GM18520 (cell line): Measurements from ENCODE around the gene TMEM179.
"Not testable (repeated sequence)": the region's sequence is repeated elsewhere in the genome, so short reads cannot be mapped to it uniquely, and the experiment has no call there.

ENCODE experiments used
- ATAC-seq: cut with Tn5 transposase; IDR thresholded peaks from one replicate; pipeline ENCODE4 v1.9.1; 2021; ENCODE audit not compliant: unreplicated experiment

TMEM179 gene

GRCh38 chr14:104588066-104588857 is 16.3 kb downstream of the TMEM179 start:
- ATAC-seq = no peak

- no peak for ATAC-seq
Measured at GRCh38 chr14:104587641-104588040, 16.9 kb downstream of the TMEM179 start.

DNA sequence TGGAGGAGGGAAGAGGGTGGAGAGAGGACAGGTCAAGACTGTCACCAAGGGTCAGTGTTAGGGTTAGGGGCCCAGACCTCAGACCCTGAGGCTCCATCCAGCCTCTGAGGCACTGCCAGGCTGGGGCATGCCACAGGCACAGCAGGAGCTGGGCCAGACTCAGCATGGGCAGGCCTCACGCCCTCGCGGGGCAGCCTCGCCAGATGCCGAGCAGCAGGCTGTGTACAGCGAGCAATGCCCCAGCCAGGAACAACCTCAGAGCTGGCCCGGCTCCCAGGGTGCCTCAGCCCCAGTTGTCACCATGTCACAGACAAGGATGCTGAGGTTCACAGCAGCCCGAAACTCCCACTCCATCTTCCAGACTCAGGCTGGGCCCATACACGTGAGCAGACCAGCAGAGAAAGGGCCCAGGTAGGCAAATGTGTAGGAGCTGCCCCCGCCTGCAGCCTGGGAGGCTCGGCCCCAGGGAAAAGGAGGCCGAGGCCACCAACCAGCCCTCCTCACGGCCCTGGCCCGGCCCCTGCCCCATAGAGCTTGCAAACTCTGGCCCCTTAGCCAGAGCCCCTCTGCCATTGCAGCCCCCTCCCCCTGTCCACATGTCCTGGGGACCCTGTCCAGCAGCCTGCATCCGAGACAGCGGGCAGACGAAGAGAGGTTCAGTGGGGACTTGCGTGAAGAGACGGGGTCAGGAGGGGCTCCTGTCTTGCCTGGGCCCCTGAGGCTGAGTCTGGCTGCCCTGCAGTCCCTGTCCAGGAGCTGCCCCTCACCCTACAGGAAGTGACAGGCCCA is 17.5 kb downstream of the TMEM179 start:
- ATAC-seq = no peak

DNA sequence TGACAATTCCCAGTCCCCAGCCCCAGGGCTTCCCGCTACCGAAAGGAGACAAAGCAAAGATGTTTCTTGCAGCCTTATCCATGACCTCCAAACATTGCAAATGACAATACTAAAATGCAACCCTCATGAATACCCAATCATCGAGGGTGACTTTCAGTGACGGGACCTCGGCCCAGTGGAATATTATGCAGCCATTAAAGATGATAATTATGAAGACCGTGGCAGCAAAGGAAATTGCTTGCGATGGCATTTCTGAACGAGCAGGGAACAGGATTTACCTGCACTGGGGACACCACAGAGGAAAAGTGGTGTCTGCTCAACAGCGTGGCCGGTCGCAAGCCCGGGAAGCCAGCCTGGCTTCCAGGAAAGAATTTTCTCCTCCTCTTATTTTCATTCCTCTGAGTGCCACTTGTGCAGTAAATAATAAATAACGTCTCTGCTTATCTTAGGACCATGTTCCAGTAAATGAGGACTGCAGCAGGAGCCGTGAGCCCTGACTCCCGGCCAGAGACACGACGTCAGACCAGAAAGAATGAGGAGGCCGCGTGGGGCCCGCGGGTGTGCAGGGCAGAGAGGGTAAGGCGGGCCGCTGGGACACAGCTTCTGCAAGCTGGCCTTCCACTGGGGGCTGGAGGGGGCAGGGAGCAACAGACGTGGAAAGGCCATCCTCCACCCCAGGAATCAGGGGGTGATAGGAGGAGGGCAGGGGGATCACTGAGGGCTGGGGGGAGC is 18.4 kb downstream of the TMEM179 start:
- ATAC-seq = no peak

DNA sequence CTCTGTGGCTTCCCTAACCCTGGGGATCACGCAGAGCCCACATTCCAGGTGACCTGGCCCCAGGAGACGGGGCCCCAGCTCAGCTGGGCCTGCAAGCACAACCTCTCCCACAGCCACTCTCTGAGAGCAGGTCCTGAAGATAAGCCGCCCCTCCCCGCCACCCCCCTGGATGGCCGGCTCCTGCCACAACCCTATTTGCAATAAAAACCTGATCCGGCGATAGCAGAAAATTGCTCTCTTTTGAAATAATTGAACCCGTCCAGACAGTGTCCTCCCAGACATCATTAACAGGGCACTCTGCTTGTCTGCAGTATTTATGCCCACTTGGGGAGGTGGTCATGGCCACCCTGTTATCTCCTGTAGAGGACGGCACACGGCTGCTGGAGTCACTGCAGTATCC is 20.0 kb downstream of the TMEM179 start:
- no peak for ATAC-seq

DNA sequence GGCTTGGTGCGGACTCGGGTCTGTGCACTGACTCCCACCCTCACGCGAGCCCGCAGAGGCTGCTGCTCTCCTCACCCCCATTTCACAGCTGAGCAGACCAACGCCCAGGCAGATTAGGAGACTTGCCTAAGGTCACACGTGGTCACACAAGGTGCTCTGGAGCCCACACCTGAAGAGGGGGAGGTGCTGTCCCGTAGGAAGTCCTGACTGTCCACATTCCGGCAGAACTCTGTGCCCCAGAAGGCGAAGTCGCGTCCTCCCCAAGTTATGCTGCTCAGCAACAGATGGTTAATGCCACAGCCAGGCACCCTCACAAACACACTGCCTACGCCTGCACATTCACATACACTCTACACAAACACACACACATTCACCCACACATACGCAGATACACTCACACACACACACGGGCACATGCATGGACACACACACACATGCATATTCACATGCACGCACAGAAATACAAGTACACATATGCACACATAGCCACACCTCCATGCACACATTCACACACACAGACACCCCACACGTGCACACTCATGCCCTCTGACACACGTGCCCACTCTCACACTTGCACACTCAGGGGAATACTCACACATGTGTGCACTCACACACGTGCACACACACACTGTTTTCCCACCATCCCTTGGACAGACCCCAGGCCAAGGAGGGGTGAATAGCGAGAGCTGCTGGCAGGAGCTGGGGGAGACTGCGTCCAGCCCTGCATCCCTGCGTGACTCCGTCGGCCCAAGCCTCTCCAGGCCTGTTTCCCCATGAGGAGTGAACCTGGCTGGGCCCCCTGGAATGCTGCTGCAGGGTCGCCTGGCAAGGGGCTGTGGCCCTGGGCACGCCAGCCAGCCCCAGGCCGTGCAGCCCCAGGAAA is 20.9 kb downstream of the TMEM179 start:
- no peak for ATAC-seq

DNA sequence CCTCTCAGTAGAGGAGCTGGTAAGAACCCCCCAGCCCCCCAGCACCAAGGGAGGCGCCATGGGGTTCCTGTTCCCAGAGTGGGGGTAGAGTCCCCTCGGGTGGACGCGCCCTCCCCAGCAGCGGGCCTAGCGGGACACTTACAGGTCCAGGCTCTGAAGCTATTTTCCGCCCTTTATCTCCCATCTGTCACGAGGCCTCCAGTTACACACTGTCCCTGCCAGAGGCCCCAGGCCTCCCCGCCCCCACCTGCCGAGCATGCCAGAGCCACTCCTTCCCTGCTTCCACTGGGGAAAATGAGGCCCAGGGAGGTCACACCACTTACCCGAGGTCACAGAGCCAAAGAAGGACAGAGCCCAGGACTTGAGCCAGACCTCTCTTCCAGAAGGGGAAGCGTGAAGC is 21.9 kb downstream of the TMEM179 start:
- ATAC-seq = no peak

- no peak for ATAC-seq
Measured at GRCh38 chr14:104582005-104582404, 22.6 kb downstream of the TMEM179 start.

DNA sequence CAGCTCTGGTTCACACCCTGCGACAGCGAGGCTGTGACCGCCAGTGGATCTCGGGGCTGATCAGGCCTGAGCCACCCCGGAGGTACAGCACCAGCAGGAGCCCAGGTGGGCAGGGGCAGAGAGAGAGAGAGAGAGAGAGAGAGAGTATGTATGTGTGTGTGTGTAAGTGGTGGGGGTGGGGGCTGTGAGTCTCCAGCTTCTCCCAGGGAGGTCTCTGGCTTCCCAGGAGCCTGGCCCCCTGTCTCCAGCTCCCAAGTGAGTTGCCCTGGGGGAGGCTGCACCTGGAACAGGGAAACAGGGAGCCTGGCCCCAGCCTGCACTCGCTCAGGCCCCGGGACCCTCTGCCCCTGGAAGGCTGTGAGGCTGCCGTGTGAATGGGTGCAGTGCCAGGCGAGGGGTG is 23.1 kb downstream of the TMEM179 start:
- ATAC-seq = no peak

GRCh38 chr14:104580961-104581360 is 23.6 kb downstream of the TMEM179 start:
- no peak for ATAC-seq

GRCh38 chr14:104579939-104580338 is 24.6 kb downstream of the TMEM179 start:
- ATAC-seq = not testable (repeated sequence)

- no peak for ATAC-seq
Measured at GRCh38 chr14:104579507-104579906, 25.1 kb downstream of the TMEM179 start, which contains the start of gene C14orf180. TSS of gene C14orf180 (plus strand) at chr14:104579764. CDS start at chr14:104586431, 6,667 bp downstream.

DNA sequence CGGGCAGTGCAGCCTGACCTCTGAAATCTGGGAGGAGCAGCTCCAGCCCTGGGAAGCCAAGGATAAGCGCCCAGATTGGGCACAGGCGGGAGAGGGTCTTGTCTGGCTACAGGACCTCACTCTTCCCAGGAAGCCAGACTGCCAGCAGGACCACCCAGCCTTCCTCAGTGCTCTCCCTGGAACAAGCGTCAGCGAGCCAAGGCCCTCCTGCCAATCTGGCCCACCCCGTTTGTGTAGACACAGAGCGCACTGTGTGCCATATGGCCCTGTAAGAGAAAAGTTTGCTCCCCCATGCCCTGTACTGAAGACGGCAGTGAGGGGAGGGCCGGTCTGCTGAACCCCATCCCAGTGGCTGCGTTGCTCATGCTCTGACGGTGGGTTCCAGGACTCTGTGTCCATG is 26.3 kb downstream of the TMEM179 start:
- no peak for ATAC-seq

- ATAC-seq = no peak
Measured at GRCh38 chr14:104577847-104578301, 26.7 kb downstream of the TMEM179 start.

GRCh38 chr14:104577426-104577825 is 27.1 kb downstream of the TMEM179 start:
- ATAC-seq = no peak

DNA sequence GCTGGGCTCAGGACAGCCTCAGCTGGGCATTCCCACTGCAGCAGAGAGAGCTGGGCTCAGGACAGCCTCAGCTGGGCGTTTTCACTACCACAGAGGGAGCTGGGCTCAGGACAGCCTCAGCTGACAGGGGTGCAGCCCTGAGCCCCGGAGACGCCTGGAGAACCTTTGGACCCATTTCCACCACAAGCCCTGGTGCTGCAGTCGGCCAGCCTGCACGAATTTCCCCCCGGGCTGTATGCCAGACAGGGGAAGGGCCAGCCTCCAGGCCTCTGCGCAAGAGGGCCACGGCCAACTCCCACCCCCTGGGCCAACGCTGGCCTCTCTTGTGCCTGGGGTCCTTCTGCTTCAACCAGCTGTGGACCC is 27.6 kb downstream of the TMEM179 start:
- no peak for ATAC-seq

- no peak for ATAC-seq
Measured at GRCh38 chr14:104576232-104576969, 28.2 kb downstream of the TMEM179 start.

GRCh38 chr14:104574978-104575583 is 29.5 kb downstream of the TMEM179 start:
- no peak for ATAC-seq

GRCh38 chr14:104574536-104574935 is 30.0 kb downstream of the TMEM179 start:
- ATAC-seq = no peak
